ENCODE data around the gene FAM20B. TPM values are rescaled to one million over a fixed set of nuclear protein-coding genes. Genes with fewer than 3 reads are reported as not detected.
A peak's percentile ranks its signal among the peaks of the same experiment; 100 is the strongest.

Gene FAM20B
- total and polyA plus RNA-seq, 4 experiments from 2014 or later = 4.3 to 31.9 (median 19.2) TPM

DNA sequence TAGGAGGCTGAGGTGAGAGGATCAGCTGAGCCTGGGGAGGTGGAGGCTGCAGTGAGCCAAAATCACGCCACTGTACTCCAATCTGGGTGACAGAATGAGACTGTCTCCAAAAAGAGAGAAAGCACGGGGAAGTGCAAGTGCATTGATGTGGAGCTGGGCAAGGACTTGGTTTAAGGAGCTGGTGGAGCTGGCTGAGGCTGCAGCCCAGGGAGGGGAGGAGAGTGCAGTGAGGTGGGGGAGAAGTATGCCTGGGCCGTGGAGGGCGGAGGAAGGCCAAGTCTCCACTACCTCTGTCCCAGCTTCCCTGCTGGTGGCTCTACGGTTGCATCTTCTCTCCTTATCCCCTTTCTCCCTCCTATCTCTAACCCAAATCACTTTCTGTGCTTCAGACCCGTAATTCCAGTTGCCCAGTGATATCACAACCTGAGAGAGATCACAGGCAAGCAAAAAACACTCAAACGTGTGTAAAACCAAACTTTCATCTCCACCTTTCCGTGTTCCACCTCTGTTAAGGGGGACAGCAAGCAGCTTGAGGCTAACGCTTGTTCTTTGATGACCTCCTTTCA lies 67.3 kb downstream of the FAM20B start:
- intact Hi-C loops (cut with micrococcal nuclease) = no loop called here

DNA sequence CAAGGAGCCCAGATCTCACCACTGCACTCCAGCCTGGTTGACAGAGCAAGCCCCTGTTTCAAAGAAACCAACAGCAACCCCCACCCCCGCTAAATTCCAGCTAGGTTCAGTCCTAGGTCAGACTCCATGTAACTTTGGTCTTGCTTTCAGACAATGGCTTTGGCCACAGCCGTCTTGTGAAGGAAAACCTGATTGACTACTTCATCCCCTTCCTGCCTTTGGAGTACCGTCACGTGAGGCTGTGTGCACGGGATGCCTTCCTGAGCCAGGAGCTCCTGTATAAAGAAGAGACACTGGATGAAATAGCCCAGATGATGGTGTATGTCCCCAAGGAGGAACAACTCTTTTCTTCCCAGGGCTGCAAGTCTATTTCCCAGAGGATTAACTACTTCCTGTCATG lies 69.1 kb downstream of the FAM20B start:
- H3K4me3 ChIP-seq (ENCODE audit: low read length in 2 of 2) = no peak overlapping the region
- peaks cover 43% of the 10 kb centered on the region for H3K36me3 ChIP-seq (ENCODE audit: insufficient read depth, low read length)
- intact Hi-C loops (cut with micrococcal nuclease) = no loop called here
- no peak overlapping the region for H3K4me3 Mint-ChIP-seq
- peak overlapping the region in 4 of 7 donors; percentile 17 to 70 (median 20) for H3K27ac Mint-ChIP-seq
- no peaks in the 10 kb centered on the region for H3K4me1 ChIP-seq (ENCODE audit: insufficient read depth, low read length)
- H3K27ac ChIP-seq (ENCODE audit: low read depth, low read length) = no peak overlapping the region
- H3K27me3 ChIP-seq (ENCODE audit: insufficient read depth, low read length) = no peaks in the 10 kb centered on the region
- ChIA-PET POLR2A (ENCODE audit: partially characterized antibody) (no interaction called here), CTCF (ENCODE audit: partially characterized antibody) (no interaction called here)
- peaks cover 1 to 4% (median 3%) of the 10 kb centered on the region in 4 donors for H3K4me1 Mint-ChIP-seq
- no peaks in the 10 kb centered on the region for H3K27me3 Mint-ChIP-seq
- DNase-seq = no peak
- no peaks in the 10 kb centered on the region for H3K9me3 ChIP-seq (ENCODE audit: control insufficient read depth in 1 of 2, low read length in 2 of 2)
- peaks cover 0 to 4% (median 0%) of the 10 kb centered on the region in 8 donors for H3K9me3 Mint-ChIP-seq
- peaks cover 27 to 52% of the 10 kb centered on the region in 2 donors for H3K36me3 Mint-ChIP-seq

More for the DNA sequence above, 67.3 kb downstream of the FAM20B start:
- Histone ChIP-seq H3K4me3 (ENCODE audit: low read length in 2 of 2) (no peak overlapping the region), H3K9me3 (ENCODE audit: control insufficient read depth in 1 of 2, low read length in 2 of 2) (no peaks in the 10 kb centered on the region), H3K27me3 (ENCODE audit: insufficient read depth, low read length) (no peaks in the 10 kb centered on the region), H3K27ac (ENCODE audit: low read depth, low read length) (no peak overlapping the region), H3K36me3 (ENCODE audit: insufficient read depth, low read length) (peaks cover 48% of the 10 kb centered on the region), H3K4me1 (ENCODE audit: insufficient read depth, low read length) (no peaks in the 10 kb centered on the region)
- no peak for DNase-seq
- peaks cover 30 to 62% of the 10 kb centered on the region in 2 donors for H3K36me3 Mint-ChIP-seq
- no peak overlapping the region for H3K4me3 Mint-ChIP-seq
- ChIA-PET CTCF (ENCODE audit: partially characterized antibody) (interaction anchor here (1.9 kb wide), 1 partner anchor 28 kb away, joined by 8 read pairs; no protein-coding TSS in a partner anchor), POLR2A (ENCODE audit: partially characterized antibody) (interaction anchor here (2.6 kb wide), 1 partner anchor 11 kb away, joined by 10 read pairs; the partner anchor contains the start of gene TOR3A)
- peak overlapping the region in 5 of 7 donors; percentile 27 to 88 (median 54) for H3K27ac Mint-ChIP-seq
- H3K27me3 Mint-ChIP-seq = no peaks in the 10 kb centered on the region
- H3K4me1 Mint-ChIP-seq = peaks cover 1 to 4% (median 3%) of the 10 kb centered on the region in 4 donors
- H3K9me3 Mint-ChIP-seq = peaks cover 0 to 4% (median 0%) of the 10 kb centered on the region in 8 donors

DNA sequence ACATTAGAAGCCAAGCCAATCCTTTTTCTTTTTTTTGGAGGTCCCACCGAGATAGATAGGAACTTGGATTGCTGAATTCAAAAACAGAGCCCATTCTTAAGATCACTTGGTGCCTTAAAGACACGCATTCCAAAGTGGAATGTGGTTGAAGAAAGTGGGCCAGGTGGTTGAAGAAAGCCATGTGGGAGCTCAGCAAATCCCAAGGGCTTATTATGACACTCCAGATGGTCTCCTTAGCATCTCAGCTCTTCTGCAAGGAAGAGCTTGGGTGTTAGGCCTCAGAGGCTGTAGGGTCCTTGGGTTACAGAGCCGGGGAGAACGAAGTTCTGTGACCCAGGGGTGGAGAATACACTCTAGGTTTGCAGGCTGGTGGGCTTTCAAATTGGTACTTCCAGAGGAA lies 69.7 kb downstream of the FAM20B start:
- CTCF ChIA-PET (ENCODE audit: partially characterized antibody) = interaction anchor here (1.5 kb wide), 1 partner anchor 17 kb away, joined by 6 read pairs; no protein-coding TSS in a partner anchor
- peaks cover 25 to 49% of the 10 kb centered on the region in 2 donors for H3K36me3 Mint-ChIP-seq

GRCh38 chr1:179095924-179096323 lies 70.2 kb downstream of the FAM20B start:
- Mint-ChIP-seq H3K27me3 (no peaks in the 10 kb centered on the region), H3K4me3 (no peak overlapping the region), H3K27ac (peak overlapping the region in 6 of 7 donors; percentile 38 to 66 (median 45)), H3K4me1 (peaks cover 0 to 4% (median 2%) of the 10 kb centered on the region in 4 donors), H3K9me3 (no peaks in the 10 kb centered on the region), H3K36me3 (peaks cover 23 to 45% of the 10 kb centered on the region in 2 donors)
- ChIA-PET POLR2A (ENCODE audit: partially characterized antibody) (no interaction called here), CTCF (ENCODE audit: partially characterized antibody) (interaction anchor here (1.5 kb wide), 1 partner anchor 17 kb away, joined by 6 read pairs; no protein-coding TSS in a partner anchor)
- peaks cover 37% of the 10 kb centered on the region for H3K36me3 ChIP-seq (ENCODE audit: insufficient read depth, low read length)
- DNase-seq = no peak
- H3K27me3 ChIP-seq (ENCODE audit: insufficient read depth, low read length) = no peaks in the 10 kb centered on the region
- H3K4me3 ChIP-seq (ENCODE audit: low read length in 2 of 2) = no peak overlapping the region
- no peaks in the 10 kb centered on the region for H3K9me3 ChIP-seq (ENCODE audit: control insufficient read depth in 1 of 2, low read length in 2 of 2)
- H3K4me1 ChIP-seq (ENCODE audit: insufficient read depth, low read length) = no peaks in the 10 kb centered on the region
- no peak overlapping the region for H3K27ac ChIP-seq (ENCODE audit: low read depth, low read length)
- intact Hi-C loops (cut with micrococcal nuclease) = no loop called here

More for the DNA sequence above, 69.7 kb downstream of the FAM20B start:
- peaks cover 1 to 4% (median 2%) of the 10 kb centered on the region in 4 donors for H3K4me1 Mint-ChIP-seq
- H3K9me3 ChIP-seq (ENCODE audit: control insufficient read depth in 1 of 2, low read length in 2 of 2) = no peaks in the 10 kb centered on the region
- no peaks in the 10 kb centered on the region for H3K4me1 ChIP-seq (ENCODE audit: insufficient read depth, low read length)
- no peak for DNase-seq
- no peak overlapping the region for H3K4me3 Mint-ChIP-seq
- H3K4me3 ChIP-seq (ENCODE audit: low read length in 2 of 2) = no peak overlapping the region
- H3K9me3 Mint-ChIP-seq = peaks cover 0 to 3% (median 0%) of the 10 kb centered on the region in 8 donors
- H3K27ac Mint-ChIP-seq = peak overlapping the region in 3 of 7 donors; percentile 41 to 66 (median 66)
- no peak overlapping the region for H3K27ac ChIP-seq (ENCODE audit: low read depth, low read length)
- H3K27me3 ChIP-seq (ENCODE audit: insufficient read depth, low read length) = no peaks in the 10 kb centered on the region
- peaks cover 42% of the 10 kb centered on the region for H3K36me3 ChIP-seq (ENCODE audit: insufficient read depth, low read length)
- no peaks in the 10 kb centered on the region for H3K27me3 Mint-ChIP-seq
- POLR2A ChIA-PET (ENCODE audit: partially characterized antibody) = no interaction called here
- intact Hi-C loops (cut with micrococcal nuclease) = no loop called here

DNA sequence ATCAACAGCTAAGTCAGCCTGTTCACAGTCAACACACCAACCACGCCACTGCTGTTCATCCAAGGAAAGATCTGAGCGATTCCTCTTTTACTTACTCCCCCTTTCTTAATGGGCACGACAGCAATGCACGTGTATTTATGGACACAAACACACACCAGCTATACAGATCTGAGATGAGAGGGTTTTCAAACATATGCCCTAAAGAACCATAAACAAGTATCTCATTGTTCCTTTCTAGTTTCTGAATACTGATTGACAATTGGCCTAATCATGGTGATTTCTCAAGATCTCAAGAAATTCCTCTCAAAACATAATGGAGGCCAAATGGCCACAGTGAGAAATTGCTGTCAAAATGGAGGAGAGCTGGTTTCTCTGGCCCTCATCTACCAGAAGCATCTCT lies 74.2 kb downstream of the FAM20B start:
- no peaks in the 10 kb centered on the region for H3K9me3 Mint-ChIP-seq
- peak overlapping the region in 3 of 7 donors; percentile 5 to 74 (median 8) for H3K27ac Mint-ChIP-seq
- DNase-seq = no peak
- peaks cover 13 to 18% of the 10 kb centered on the region in 2 donors for H3K36me3 Mint-ChIP-seq
- no peaks in the 10 kb centered on the region for H3K9me3 ChIP-seq (ENCODE audit: control insufficient read depth in 1 of 2, low read length in 2 of 2)
- H3K4me1 ChIP-seq (ENCODE audit: insufficient read depth, low read length) = no peaks in the 10 kb centered on the region
- H3K4me1 Mint-ChIP-seq = no peaks in the 10 kb centered on the region
- intact Hi-C loops (cut with micrococcal nuclease) = no loop called here
- no peak overlapping the region for H3K4me3 Mint-ChIP-seq
- peaks cover 7% of the 10 kb centered on the region for H3K36me3 ChIP-seq (ENCODE audit: insufficient read depth, low read length)
- CTCF ChIA-PET (ENCODE audit: partially characterized antibody) = interaction anchor here (1.0 kb wide), 1 partner anchor 97 kb away, joined by 3 read pairs; no protein-coding TSS in a partner anchor
- POLR2A ChIA-PET (ENCODE audit: partially characterized antibody) = no interaction called here
- H3K27me3 ChIP-seq (ENCODE audit: insufficient read depth, low read length) = no peaks in the 10 kb centered on the region
- H3K27me3 Mint-ChIP-seq = no peaks in the 10 kb centered on the region
- no peak overlapping the region for H3K27ac ChIP-seq (ENCODE audit: low read depth, low read length)
- H3K4me3 ChIP-seq (ENCODE audit: low read length in 2 of 2) = no peak overlapping the region

DNA sequence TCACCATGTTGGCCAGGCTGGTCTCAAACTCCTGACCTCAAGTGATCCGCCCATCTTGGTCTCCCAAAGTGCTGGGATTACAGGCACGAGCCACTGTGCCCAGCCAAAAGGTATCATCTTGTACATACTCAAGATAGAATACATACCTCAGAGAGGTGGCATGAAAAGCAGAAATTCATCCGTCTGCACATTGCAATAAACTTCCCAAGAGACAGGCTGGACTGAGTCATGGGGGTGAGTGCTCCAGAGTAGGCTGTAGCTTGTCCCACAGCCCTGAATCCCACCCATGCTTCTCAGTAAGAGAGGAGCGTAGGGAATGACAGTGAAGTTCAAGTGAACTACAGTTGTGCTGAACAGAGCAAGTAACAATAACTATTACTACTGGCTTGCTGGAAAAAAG lies 75.9 kb downstream of the FAM20B start:
- Histone ChIP-seq H3K4me3 (ENCODE audit: low read length in 2 of 2) (no peak overlapping the region), H3K36me3 (ENCODE audit: insufficient read depth, low read length) (no peaks in the 10 kb centered on the region), H3K27ac (ENCODE audit: low read depth, low read length) (no peak overlapping the region), H3K9me3 (ENCODE audit: control insufficient read depth in 1 of 2, low read length in 2 of 2) (no peaks in the 10 kb centered on the region), H3K27me3 (ENCODE audit: insufficient read depth, low read length) (no peaks in the 10 kb centered on the region), H3K4me1 (ENCODE audit: insufficient read depth, low read length) (no peaks in the 10 kb centered on the region)
- H3K27ac Mint-ChIP-seq = no peak overlapping the region
- CTCF ChIA-PET (ENCODE audit: partially characterized antibody) = interaction anchor here (0.6 to 1.1 kb wide), 2 partner anchors 21 to 153 kb away, joined by 3 read pairs; no protein-coding TSS in a partner anchor
- H3K9me3 Mint-ChIP-seq = no peaks in the 10 kb centered on the region
- no peaks in the 10 kb centered on the region for H3K27me3 Mint-ChIP-seq
- DNase-seq = no peak
- intact Hi-C loops (cut with micrococcal nuclease) = no loop called here
- no peak overlapping the region for H3K4me3 Mint-ChIP-seq
- no peaks in the 10 kb centered on the region for H3K4me1 Mint-ChIP-seq
- POLR2A ChIA-PET (ENCODE audit: partially characterized antibody) = no interaction called here
- peaks cover 10% of the 10 kb centered on the region in 2 donors for H3K36me3 Mint-ChIP-seq

DNA sequence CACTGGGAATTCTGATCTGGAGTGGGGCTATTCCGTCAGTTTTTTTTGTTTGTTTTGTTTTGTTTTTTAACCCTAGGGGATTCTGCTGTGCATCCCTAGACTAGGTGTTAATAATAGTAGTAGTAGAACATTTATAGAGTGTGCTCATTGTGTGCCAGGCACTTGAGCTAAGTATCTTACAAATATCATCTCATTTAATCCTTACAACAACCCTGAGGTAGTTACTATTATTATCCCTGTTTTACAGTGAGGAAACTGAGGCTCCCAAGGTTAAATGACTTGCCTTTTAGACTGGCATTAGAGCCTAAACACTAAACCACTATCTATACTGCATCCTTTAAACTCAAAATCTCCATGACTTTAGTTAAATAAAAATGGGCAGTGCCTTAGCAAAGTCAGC lies 78.3 kb downstream of the FAM20B start:
- peaks cover 20 to 26% of the 10 kb centered on the region in 2 donors for H3K36me3 Mint-ChIP-seq
- H3K9me3 ChIP-seq (ENCODE audit: control insufficient read depth in 1 of 2, low read length in 2 of 2) = no peaks in the 10 kb centered on the region
- ChIA-PET POLR2A (ENCODE audit: partially characterized antibody) (no interaction called here), CTCF (ENCODE audit: partially characterized antibody) (no interaction called here)
- no peak overlapping the region for H3K4me3 Mint-ChIP-seq
- H3K36me3 ChIP-seq (ENCODE audit: insufficient read depth, low read length) = peaks cover 14% of the 10 kb centered on the region
- H3K4me1 ChIP-seq (ENCODE audit: insufficient read depth, low read length) = no peaks in the 10 kb centered on the region
- H3K27ac Mint-ChIP-seq = no peak overlapping the region
- H3K27ac ChIP-seq (ENCODE audit: low read depth, low read length) = no peak overlapping the region
- H3K9me3 Mint-ChIP-seq = no peaks in the 10 kb centered on the region
- no peaks in the 10 kb centered on the region for H3K27me3 ChIP-seq (ENCODE audit: insufficient read depth, low read length)
- DNase-seq = no peak
- H3K4me1 Mint-ChIP-seq = no peaks in the 10 kb centered on the region
- intact Hi-C loops (cut with micrococcal nuclease) = no loop called here
- H3K4me3 ChIP-seq (ENCODE audit: low read length in 2 of 2) = no peak overlapping the region
- no peaks in the 10 kb centered on the region for H3K27me3 Mint-ChIP-seq

Data from CD4-positive, alpha-beta memory T cell (primary cell).